Loucy (cell line): ENCODE measurements around the gene LTBP1.

ENCODE experiments used
- H2AFZ ChIP-seq: fragments of 200-600 bp; sonication (generic); 2 replicates; pipeline ENCODE4 v1.6.0; 2016; ENCODE audit warnings: antibody characterized with exemption, mild to moderate bottlenecking, low read length, moderate library complexity
- H3F3A ChIP-seq: fragments of 200-600 bp; 2 replicates; pipeline ENCODE4 v1.6.0; 2016; ENCODE audit warnings: antibody characterized with exemption, low read depth, mild to moderate bottlenecking
- H3K27me3 ChIP-seq: fragments of 200-600 bp; sonication (generic); 2 replicates; pipeline ENCODE4 v1.6.1; 2014; ENCODE audit warnings: low read length, mild to moderate bottlenecking; ENCODE audit not compliant: insufficient read depth, poor library complexity, severe bottlenecking
- H3K36me3 ChIP-seq: fragments of 200-600 bp; sonication (generic); 2 replicates; pipeline ENCODE4 v1.6.1; 2016; ENCODE audit warnings: low read length; ENCODE audit not compliant: insufficient read depth
- H3K4me1 ChIP-seq: fragments of 200-600 bp; sonication (generic); 2 replicates; pipeline ENCODE4 v1.5.1; 2014; ENCODE audit warnings: low read length, mild to moderate bottlenecking; ENCODE audit not compliant: insufficient read depth, poor library complexity, severe bottlenecking
- H3K4me2 ChIP-seq: fragments of 200-600 bp; sonication (generic); 2 replicates; pipeline ENCODE4 v1.6.0; 2014; ENCODE audit warnings: antibody characterized with exemption, low read length, low read depth, mild to moderate bottlenecking; ENCODE audit not compliant: poor library complexity, severe bottlenecking
- H3K4me3 ChIP-seq: fragments of 200-600 bp; sonication (generic); 2 replicates; pipeline ENCODE4 v1.5.1; 2014; ENCODE audit warnings: low read length, mild to moderate bottlenecking, mixed read lengths; ENCODE audit not compliant: poor library complexity, severe bottlenecking
- H3K79me2 ChIP-seq: fragments of 200-600 bp; sonication (generic); 2 replicates; pipeline ENCODE4 v1.6.1; 2014; ENCODE audit warnings: low read length; ENCODE audit not compliant: insufficient read depth
- H3K9ac ChIP-seq: fragments of 200-600 bp; sonication (generic); 2 replicates; pipeline ENCODE4 v1.6.0; 2014; ENCODE audit warnings: mild to moderate bottlenecking, low read depth, low read length, moderate library complexity; ENCODE audit not compliant: poor library complexity, severe bottlenecking
- H3K9me2 ChIP-seq: fragments of 200-600 bp; sonication (generic); replicated peaks from 2 replicates; pipeline ENCODE4 v1.6.1; 2016; ENCODE audit warnings: low read depth, low read length, mixed read lengths
- H3K9me3 ChIP-seq: fragments of 200-600 bp; sonication (generic); 2 replicates; pipeline ENCODE4 v1.6.1; 2014; ENCODE audit warnings: mild to moderate bottlenecking, antibody characterized with exemption, low read length, low read depth; ENCODE audit not compliant: insufficient read depth
- H4K20me1 ChIP-seq: fragments of 200-600 bp; sonication (generic); 2 replicates; pipeline ENCODE4 v1.6.0; 2014; ENCODE audit warnings: antibody characterized with exemption, low read length, mild to moderate bottlenecking; ENCODE audit not compliant: insufficient read depth, poor library complexity, severe bottlenecking
- CTCF ChIP-seq: fragments of 200-600 bp; sonication (generic); conservative IDR thresholded peaks from 2 replicates; pipeline ENCODE4 v1.5.1; 2014; ENCODE audit warnings: mild to moderate bottlenecking, antibody characterized with exemption, low read length
- EZH2phosphoT487 ChIP-seq: fragments of 200-600 bp; IDR thresholded peaks from 2 replicates; pipeline ENCODE4 v1.6.1; 2018; ENCODE audit warnings: antibody characterized with exemption, mild to moderate bottlenecking, moderate library complexity, borderline replicate concordance

LTBP1 gene

GRCh38 chr2:33302348-33302747, 355.6 kb downstream of the LTBP1 start:
- Histone ChIP-seq H3K9me2 (no peaks in the 10 kb centered on the region), H3K36me3 (no peaks in the 10 kb centered on the region), H3F3A (no peaks in the 10 kb centered on the region), H4K20me1 (no peaks in the 10 kb centered on the region), H3K27me3 (no peaks in the 10 kb centered on the region), H3K9me3 (no peaks in the 10 kb centered on the region), H3K4me3 (no peak overlapping the region), H3K79me2 (no peaks in the 10 kb centered on the region), H3K4me1 (no peaks in the 10 kb centered on the region), H2AFZ (no peak overlapping the region), H3K9ac (no peak overlapping the region), H3K4me2 (no peak overlapping the region)
- TF ChIP-seq EZH2phosphoT487 = no peak
- TF ChIP-seq CTCF = no peak

- no peaks in the 10 kb centered on the region for H3K4me1 ChIP-seq
- H3K4me2 ChIP-seq = no peak overlapping the region
- H3K9me2 ChIP-seq = no peaks in the 10 kb centered on the region
- no peaks in the 10 kb centered on the region for H3K36me3 ChIP-seq
- TF ChIP-seq EZH2phosphoT487 (no peak), CTCF (no peak)
- no peak overlapping the region for H2AFZ ChIP-seq
- no peaks in the 10 kb centered on the region for H3K9me3 ChIP-seq
- no peaks in the 10 kb centered on the region for H3K79me2 ChIP-seq
- H3K27me3 ChIP-seq = no peaks in the 10 kb centered on the region
- no peak overlapping the region for H3K9ac ChIP-seq
- no peaks in the 10 kb centered on the region for H3F3A ChIP-seq
- no peak overlapping the region for H3K4me3 ChIP-seq
- no peaks in the 10 kb centered on the region for H4K20me1 ChIP-seq
These were observed 357.5 kb downstream of the LTBP1 start for GRCh38 chr2:33304032-33304864.

- H3K4me1 ChIP-seq = no peaks in the 10 kb centered on the region
- no peak for TF ChIP-seq CTCF
- TF ChIP-seq EZH2phosphoT487 = no peak
- H3K36me3 ChIP-seq = no peaks in the 10 kb centered on the region
- no peaks in the 10 kb centered on the region for H3K79me2 ChIP-seq
- no peaks in the 10 kb centered on the region for H3K9me3 ChIP-seq
- no peak overlapping the region for H3K4me2 ChIP-seq
- H2AFZ ChIP-seq = no peak overlapping the region
- H3K27me3 ChIP-seq = no peaks in the 10 kb centered on the region
- no peaks in the 10 kb centered on the region for H3F3A ChIP-seq
- no peaks in the 10 kb centered on the region for H3K9me2 ChIP-seq
- no peak overlapping the region for H3K4me3 ChIP-seq
- H3K9ac ChIP-seq = no peak overlapping the region
- H4K20me1 ChIP-seq = no peaks in the 10 kb centered on the region
These were observed 361.0 kb downstream of the LTBP1 start for GRCh38 chr2:33307659-33308270.
